H1 (cell line): ENCODE data around the gene SLC35D2. TPM values are rescaled to one million over a fixed set of nuclear protein-coding genes. Genes with fewer than 3 reads are reported as not detected.

Experiments
- CTCF ChIA-PET: fragments of 300-600 bp; sonication (Branson Sonifier 250); formaldehyde crosslinking; loops from one replicate; lab custom pipeline; 2021; ENCODE audit not compliant: partially characterized antibody; lab: Charles Lee
- POLR2A ChIA-PET: fragments of 300-600 bp; sonication (Branson Sonifier 250); formaldehyde crosslinking; loops from one replicate; lab custom pipeline; 2021; ENCODE audit warnings: inconsistent platforms; ENCODE audit not compliant: partially characterized antibody; lab: Charles Lee
- DNase-seq, 2 experiments: peaks; one replicate each; pipeline versions ENCODE4 v3.0.0 to v3.0.0-alpha.2; 2010 to 2022; ENCODE audit warnings: low spot score in 2 of 2, low read depth in 1 of 2, mixed read lengths in 1 of 2
- FAIRE-seq: peaks from 2 replicates; lab custom pipeline; 2011; peaks lifted over from hg19 to GRCh38; lab: Jason Lieb, UNC
- H2AFZ ChIP-seq: 2 replicates; pipeline ENCODE4 v1.8.1; 2012; ENCODE audit warnings: low read length, inconsistent platforms
- H2AK5ac ChIP-seq: 2 replicates; pipeline ENCODE4 v1.6.1; 2013; ENCODE audit warnings: low read depth, low read length
- H2BK120ac ChIP-seq: replicated peaks from 2 replicates; pipeline ENCODE3; 2013; ENCODE audit warnings: low read depth, low read length, inconsistent platforms
- H2BK12ac ChIP-seq: 2 replicates; pipeline ENCODE4 v1.6.1; 2013; ENCODE audit warnings: low read depth, low read length
- H2BK15ac ChIP-seq: 2 replicates; pipeline ENCODE4 v1.6.1; 2013; ENCODE audit warnings: low read length
- H2BK20ac ChIP-seq: 2 replicates; pipeline ENCODE4 v1.6.1; 2013; ENCODE audit warnings: low read length
- H2BK5ac ChIP-seq: 2 replicates; pipeline ENCODE4 v1.6.1; 2013; ENCODE audit warnings: low read depth, low read length
- H3K14ac ChIP-seq: 2 replicates; pipeline ENCODE4 v1.6.1; 2013; ENCODE audit warnings: inconsistent platforms; ENCODE audit not compliant: insufficient read length
- H3K18ac ChIP-seq: 2 replicates; pipeline ENCODE4 v1.6.1; 2013; ENCODE audit warnings: low read length; ENCODE audit errors: extremely low read depth
- H3K23ac ChIP-seq: 2 replicates; pipeline ENCODE4 v1.6.1; 2013; ENCODE audit warnings: inconsistent platforms; ENCODE audit not compliant: insufficient read length
- H3K23me2 ChIP-seq: 2 replicates; pipeline ENCODE4 v1.6.1; 2013; ENCODE audit warnings: low read depth, low read length
- H3K27ac ChIP-seq: 2 replicates; pipeline ENCODE4 v1.6.1; 2011; ENCODE audit warnings: low read depth, low read length, inconsistent platforms
- H3K27me3 ChIP-seq, 4 experiments: replicated peaks in 1 of 4; 1 replicate in 1 of 4; 2 replicates in 3 of 4; pipeline versions ENCODE4 v1.6.1 to v1.8.1; 2011 to 2013; ENCODE audit warnings: low read length in 3 of 4, mild to moderate bottlenecking in 3 of 4, inconsistent platforms in 2 of 4, mixed read lengths in 2 of 4, moderate library complexity in 1 of 4; ENCODE audit not compliant: control insufficient read depth in 3 of 4, insufficient read depth in 3 of 4; ENCODE audit errors: extremely low read depth in 1 of 4
- H3K36me3 ChIP-seq, 4 experiments: 2 replicates each; pipeline versions ENCODE4 v1.6.1 to v1.8.1; 2011 to 2013; ENCODE audit warnings: mild to moderate bottlenecking in 4 of 4, low read length in 3 of 4, moderate library complexity in 2 of 4, control low read depth in 1 of 4, inconsistent platforms in 1 of 4; ENCODE audit not compliant: insufficient read depth in 4 of 4, control insufficient read depth in 2 of 4
- H3K4ac ChIP-seq: replicated peaks from 2 replicates; pipeline ENCODE3; 2013; ENCODE audit warnings: low read length, low read depth, mixed read lengths, inconsistent platforms; ENCODE audit not compliant: insufficient read length
- H3K4me1 ChIP-seq, 4 experiments: replicated peaks in 1 of 4; 1 replicate in 1 of 4; 2 replicates in 3 of 4; pipeline versions ENCODE4 v1.6.1 to v1.8.1; 2011 to 2013; ENCODE audit warnings: low read length in 3 of 4, inconsistent platforms in 2 of 4, mixed read lengths in 1 of 4; ENCODE audit not compliant: insufficient read depth in 4 of 4, control insufficient read depth in 3 of 4
- H3K4me2 ChIP-seq, 2 experiments: 2 replicates each; pipeline versions ENCODE4 v1.6.1 to v1.8.1; 2011 to 2013; ENCODE audit warnings: low read depth in 2 of 2, low read length in 2 of 2, control low read depth in 1 of 2, inconsistent platforms in 1 of 2, mild to moderate bottlenecking in 1 of 2; ENCODE audit not compliant: insufficient read depth in 1 of 2
- H3K4me3 ChIP-seq, 4 experiments: fragments of 200-600, 300-600 bp in 1 of 4; sonication (generic), shearing (Covaris generic), sonication (Bioruptor Twin) in 1 of 4; 2 replicates each; pipeline versions ENCODE4 v1.5.1 to v1.8.1; 2011 to 2016; ENCODE audit warnings: low read length in 4 of 4, low read depth in 3 of 4, control low read depth in 2 of 4, inconsistent platforms in 2 of 4, mild to moderate bottlenecking in 2 of 4, mixed read lengths in 1 of 4, moderate library complexity in 1 of 4; ENCODE audit not compliant: insufficient read depth in 2 of 4; ENCODE audit errors: extremely low read depth in 1 of 4
- H3K56ac ChIP-seq: replicated peaks from 2 replicates; pipeline ENCODE3; 2013; ENCODE audit warnings: low read depth, mild to moderate bottlenecking, mixed read lengths, low read length, inconsistent platforms; ENCODE audit not compliant: insufficient read length
- H3K79me1 ChIP-seq: 2 replicates; pipeline ENCODE4 v1.6.1; 2013; ENCODE audit warnings: low read depth, low read length, control low read depth
- H3K79me2 ChIP-seq, 2 experiments: 2 replicates each; pipeline versions ENCODE4 v1.6.1 to v1.8.1; 2012 to 2013; ENCODE audit warnings: low read length in 2 of 2, mild to moderate bottlenecking in 2 of 2, inconsistent platforms in 1 of 2; ENCODE audit not compliant: insufficient read depth in 2 of 2, control insufficient read depth in 1 of 2
- H3K9ac ChIP-seq, 4 experiments: replicated peaks in 1 of 4; 1 replicate in 1 of 4; 2 replicates in 3 of 4; pipeline versions ENCODE4 v1.6.1 to v1.8.1; 2011 to 2013; ENCODE audit warnings: low read depth in 3 of 4, low read length in 3 of 4, control low read depth in 2 of 4, mild to moderate bottlenecking in 2 of 4, moderate library complexity in 2 of 4, inconsistent platforms in 1 of 4; ENCODE audit errors: extremely low read depth in 1 of 4
- H3K9me3 ChIP-seq, 2 experiments: 2 replicates each; pipeline versions ENCODE4 v1.6.1 to v1.8.1; 2012 to 2013; ENCODE audit warnings: mild to moderate bottlenecking in 2 of 2, moderate library complexity in 2 of 2, control low read depth in 1 of 2, inconsistent platforms in 1 of 2, low read depth in 1 of 2, low read length in 1 of 2, mixed read lengths in 1 of 2; ENCODE audit not compliant: insufficient read depth in 2 of 2
- H4K20me1 ChIP-seq, 2 experiments: replicated peaks in 1 of 2; 2 replicates each; pipeline versions ENCODE3 to v1.8.1; 2011 to 2013; ENCODE audit warnings: inconsistent platforms in 2 of 2, low read length in 2 of 2, mild to moderate bottlenecking in 1 of 2; ENCODE audit not compliant: insufficient read depth in 2 of 2, control insufficient read depth in 1 of 2
- H4K5ac ChIP-seq: 2 replicates; pipeline ENCODE4 v1.6.1; 2013; ENCODE audit warnings: low read length, low read depth, mixed read lengths, inconsistent platforms; ENCODE audit not compliant: insufficient read length
- H4K8ac ChIP-seq: 2 replicates; pipeline ENCODE4 v1.8.0; 2013; ENCODE audit warnings: mild to moderate bottlenecking, moderate library complexity, low read length, inconsistent platforms; ENCODE audit not compliant: insufficient read depth; ENCODE audit errors: extremely low read depth
- H4K91ac ChIP-seq: replicated peaks from 2 replicates; pipeline ENCODE3; 2013; ENCODE audit warnings: low read length, mixed read lengths, inconsistent platforms; ENCODE audit not compliant: insufficient read length
- BACH1 ChIP-seq: IDR thresholded peaks from 2 replicates; pipeline ENCODE4 v1.6.1; 2012; ENCODE audit warnings: low read length, improper control_type of control experiment
- CTBP2 ChIP-seq: IDR thresholded peaks from 2 replicates; pipeline ENCODE4 v1.7.0; 2011; ENCODE audit warnings: borderline replicate concordance, mild to moderate bottlenecking, moderate library complexity, mixed read lengths, low read length; ENCODE audit not compliant: insufficient read depth, insufficient read length
- CTCF ChIP-seq, 3 experiments: IDR thresholded peaks; 1 replicate in 2 of 3; 2 replicates in 1 of 3; pipeline versions ENCODE4 v1.5.1 to v1.6.1; 2011; ENCODE audit warnings: low read length in 3 of 3, mild to moderate bottlenecking in 3 of 3, inconsistent platforms in 2 of 3, low read depth in 1 of 3, moderate library complexity in 1 of 3; ENCODE audit not compliant: insufficient read depth in 1 of 3; ENCODE audit errors: control extremely low read depth in 1 of 3
- EGR1 ChIP-seq: IDR thresholded peaks from 2 replicates; pipeline ENCODE4 v1.6.1; 2011; ENCODE audit warnings: low read depth, low read length, borderline replicate concordance
- MAX ChIP-seq: IDR thresholded peaks from 2 replicates; pipeline ENCODE4 v1.6.1; 2012; ENCODE audit warnings: inconsistent platforms
- SIRT6 ChIP-seq: IDR thresholded peaks from one replicate; pipeline ENCODE4 v1.7.1; 2012; ENCODE audit warnings: low read length, inconsistent platforms
- SP2 ChIP-seq: IDR thresholded peaks from 2 replicates; pipeline ENCODE4 v1.6.1; 2012; ENCODE audit warnings: mild to moderate bottlenecking, low read length, inconsistent platforms
- WGBS, 2 experiments: shearing (Covaris generic) in 1 of 2; methylation state at CpG; one replicate each; pipeline versions ENCODE4 v1.1.6 to v1.1.7; 2013 to 2015; ENCODE audit warnings: low lambda C conversion rate in 2 of 2, mixed read lengths in 2 of 2, inconsistent platforms in 1 of 2, low coverage in 1 of 2, missing lambda C conversion rate in 1 of 2; ENCODE audit not compliant: insufficient replicate concordance in 2 of 2, insufficient coverage in 1 of 2, insufficient read length in 1 of 2; ENCODE audit errors: extremely low coverage in 1 of 2, missing lambda C conversion rate in 1 of 2; 5-methylcytosine and 5-hydroxymethylcytosine counted together
- polyA plus RNA-seq, 7 experiments: library from polyadenylated mRNA; depleted of rRNA in 3 of 7; stranded (reverse) in 5 of 7; unstranded in 2 of 7; fragments of >200 nt in 5 of 7; fragments of 200-250 nt in 2 of 7; gene quantifications; 1 replicate in 5 of 7; 2 replicates in 1 of 7; 4 replicates in 1 of 7; pipeline versions ENCODE4 v1.2.1 to v1.2.3, GENCODE V29; 2011 to 2013; ENCODE audit warnings: missing spikeins in 2 of 7, mixed read lengths in 2 of 7
- total RNA-seq: library from RNA; stranded (reverse); fragmentation: NEBNext Ultra II Directional; extraction: Animal tissue kit (Norgen Biotek cat#: 25700); gene quantifications from 2 replicates; pipeline ENCODE4 v1.2.1, GENCODE V29; 2021

The SLC35D2 gene
- total and polyA plus RNA-seq, 2 of the 8 experiments (the other 6 are each of a cell fraction or from before 2014, with no cell fraction given) = 9.6 to 11.5 TPM

DNA sequence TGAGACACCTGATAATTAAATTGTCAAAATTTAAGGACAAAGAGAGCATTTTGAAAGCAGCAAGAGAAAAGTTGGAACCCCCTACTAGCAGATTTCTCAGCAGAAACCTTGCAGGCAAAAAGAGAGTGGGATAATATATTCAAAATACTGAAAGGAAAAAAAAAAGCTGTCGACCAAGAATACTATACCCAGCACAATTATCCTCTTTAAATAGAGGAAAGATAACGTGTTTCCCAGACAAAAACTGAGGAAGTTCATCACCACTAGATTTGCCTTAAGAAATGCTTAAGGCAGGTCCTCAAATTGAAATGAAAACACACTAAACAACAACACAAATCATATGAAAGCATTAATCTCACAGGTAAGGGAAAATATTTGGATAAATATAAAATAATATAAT lies 108.6 kb downstream of the SLC35D2 start:
- Histone ChIP-seq H4K5ac (no peak overlapping the region), H3K27me3 (no peaks in the 10 kb centered on the region), H3K4ac (no peak overlapping the region), H4K8ac (no peak overlapping the region), H3K23ac (no peak overlapping the region), H3K79me1 (no peaks in the 10 kb centered on the region), H2AK5ac (no peak overlapping the region), H2AFZ (no peak overlapping the region), H3K36me3 (no peaks in the 10 kb centered on the region), H3K4me2 (no peak overlapping the region), H3K4me1 (peaks cover 0 to 2% (median 0%) of the 10 kb centered on the region in 4 experiments; a peak in 1 of 7 replicates), H3K79me2 (no peaks in the 10 kb centered on the region), H2BK120ac (no peak overlapping the region), H2BK5ac (no peak overlapping the region), H2BK12ac (no peak overlapping the region), H3K56ac (no peak overlapping the region), H2BK15ac (no peak overlapping the region), H3K4me3 (no peak overlapping the region), H3K9ac (no peak overlapping the region), H3K23me2 (no peaks in the 10 kb centered on the region), H3K27ac (no peak overlapping the region), H3K9me3 (peaks cover 3 to 15% of the 10 kb centered on the region in 2 experiments), H3K18ac (no peak overlapping the region), H4K20me1 (no peaks in the 10 kb centered on the region), H4K91ac (no peak overlapping the region), H2BK20ac (no peak overlapping the region), H3K14ac (no peak overlapping the region)
- ChIA-PET POLR2A (no interaction called here), CTCF (interaction anchor here (0.8 kb wide), 1 partner anchor 37 kb away, joined by 3 read pairs; no protein-coding TSS in a partner anchor)
- FAIRE-seq (no peak), DNase-seq (no peak)
- TF ChIP-seq SP2 (no peak), CTBP2 (no peak), CTCF (IDR thresholded peaks at IDR 0.05; ENCODE audit: control extremely low read depth in 1 of 3, insufficient read depth in 1 of 3, low read depth in 1 of 3, low read length in 3 of 3) (no peak), EGR1 (no peak), MAX (no peak), SIRT6 (no peak), BACH1 (no peak)
- WGBS, 2 experiments = 83% methylated on average over 2 of the region's 2 CpGs; no CpG with 5 or more reads in 1 of the 2 experiments
